NCI-H69 (cell line): ENCODE results near the gene MUTYH.
"Not testable (repeated sequence)": the region's sequence is repeated elsewhere in the genome, so short reads cannot be mapped to it uniquely, and the experiment has no call there.

ENCODE experiments used
- DNase-seq: peaks from one replicate; lab custom pipeline; 2025; lab: John Stamatoyannopoulos, UW

The MUTYH gene

GRCh38 chr1:45321444-45321843 is 18.8 kb downstream of the MUTYH start:
- DNase-seq = no peak

- no peak for DNase-seq
These were observed 20.5 kb downstream of the MUTYH start for GRCh38 chr1:45319761-45320160.

GRCh38 chr1:45317166-45317565 is 23.1 kb downstream of the MUTYH start:
- no peak for DNase-seq

GRCh38 chr1:45314266-45314665 is 26.0 kb downstream of the MUTYH start:
- no peak for DNase-seq

GRCh38 chr1:45306905-45307304 is 33.3 kb downstream of the MUTYH start:
- DNase-seq = no peak

- no peak for DNase-seq
These were observed 33.9 kb downstream of the MUTYH start for GRCh38 chr1:45306319-45306718.

GRCh38 chr1:45305231-45305630 is 35.0 kb downstream of the MUTYH start:
- DNase-seq = no peak

GRCh38 chr1:45304311-45305081 is 35.7 kb downstream of the MUTYH start:
- peak; percentile 3 for DNase-seq

GRCh38 chr1:45303520-45304310 is 36.5 kb downstream of the MUTYH start:
- peak; percentile 96 for DNase-seq

- peak; percentile 20 for DNase-seq
These were observed 37.6 kb downstream of the MUTYH start for GRCh38 chr1:45302505-45303150.

GRCh38 chr1:45300669-45300997 is 39.6 kb downstream of the MUTYH start:
- no peak for DNase-seq

GRCh38 chr1:45299981-45300668 is 40.1 kb downstream of the MUTYH start:
- peak; percentile 74 for DNase-seq

GRCh38 chr1:45299296-45299695 is 40.9 kb downstream of the MUTYH start:
- DNase-seq = no peak

GRCh38 chr1:45297666-45298356 is 42.4 kb downstream of the MUTYH start:
- no peak for DNase-seq

- no peak for DNase-seq
These were observed 48.5 kb downstream of the MUTYH start for GRCh38 chr1:45291716-45292115.

GRCh38 chr1:45291002-45291401 is 49.2 kb downstream of the MUTYH start:
- DNase-seq = not testable (repeated sequence)

- DNase-seq = not testable (repeated sequence)
These were observed 53.7 kb downstream of the MUTYH start for GRCh38 chr1:45286521-45286920.

- not testable (repeated sequence) for DNase-seq
These were observed 55.4 kb downstream of the MUTYH start for GRCh38 chr1:45284858-45285257.

GRCh38 chr1:45282351-45282750 is 57.9 kb downstream of the MUTYH start:
- no peak for DNase-seq
